ENCODE data around the gene RAB36.

RAB36 gene

DNA sequence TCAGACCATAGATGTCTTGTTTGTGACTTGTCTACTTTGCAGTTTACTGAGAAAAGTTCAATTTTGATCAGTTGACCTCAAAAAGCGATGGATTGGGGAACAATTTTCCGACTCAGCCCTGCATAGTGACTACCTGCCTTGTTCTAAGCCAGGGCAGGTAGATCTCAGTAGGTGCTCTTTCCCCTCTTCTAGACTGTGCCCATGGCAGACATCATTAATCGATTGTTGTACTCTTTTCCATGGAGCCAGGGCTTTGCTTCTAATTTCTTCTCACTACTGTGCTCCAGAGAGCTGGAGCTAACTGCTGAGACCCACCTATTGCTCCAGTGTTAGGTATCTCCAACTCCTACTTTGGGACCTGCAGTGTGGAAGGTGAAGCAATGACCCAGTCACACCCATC, 9.9 kb downstream of the RAB36 start:
- TF ChIP-seq CREB1 (IDR thresholded peaks at IDR 0.05; ENCODE audit: low read depth) (no peak), FOXM1 (IDR thresholded peaks at IDR 0.05; ENCODE audit: borderline replicate concordance, low read depth) (no peak), TCF12 (IDR thresholded peaks at IDR 0.05; ENCODE audit: low read depth) (no peak), CEBPB (IDR thresholded peaks at IDR 0.05) (no peak), EGR1 (IDR thresholded peaks at IDR 0.05) (no peak), YY1 (IDR thresholded peaks at IDR 0.05; ENCODE audit: low read depth) (no peak), NFIC (IDR thresholded peaks at IDR 0.05) (no peak)

- no peak for TF ChIP-seq TAF1 (IDR thresholded peaks at IDR 0.05; ENCODE audit: low read depth)
- TF ChIP-seq TCF12 (IDR thresholded peaks at IDR 0.05; ENCODE audit: low read depth): no peak
- no peak for TF ChIP-seq NFIC (IDR thresholded peaks at IDR 0.05)
- TF ChIP-seq, protein P1, sequence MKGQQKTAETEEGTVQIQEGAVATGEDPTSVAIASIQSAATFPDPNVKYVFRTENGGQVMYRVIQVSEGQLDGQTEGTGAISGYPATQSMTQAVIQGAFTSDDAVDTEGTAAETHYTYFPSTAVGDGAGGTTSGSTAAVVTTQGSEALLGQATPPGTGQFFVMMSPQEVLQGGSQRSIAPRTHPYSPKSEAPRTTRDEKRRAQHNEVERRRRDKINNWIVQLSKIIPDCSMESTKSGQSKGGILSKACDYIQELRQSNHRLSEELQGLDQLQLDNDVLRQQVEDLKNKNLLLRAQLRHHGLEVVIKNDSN (IDR thresholded peaks at IDR 0.05): no peak
- TF ChIP-seq EGR1 (IDR thresholded peaks at IDR 0.05): no peak
- TF ChIP-seq FOXM1 (IDR thresholded peaks at IDR 0.05; ENCODE audit: borderline replicate concordance, low read depth): no peak
- TF ChIP-seq REST (IDR thresholded peaks at IDR 0.05; ENCODE audit: low read depth): no peak
- no peak for TF ChIP-seq RAD21 (IDR thresholded peaks at IDR 0.05; ENCODE audit: low read depth)
- TF ChIP-seq YY1 (IDR thresholded peaks at IDR 0.05; ENCODE audit: low read depth): no peak
- TF ChIP-seq, protein P2, sequence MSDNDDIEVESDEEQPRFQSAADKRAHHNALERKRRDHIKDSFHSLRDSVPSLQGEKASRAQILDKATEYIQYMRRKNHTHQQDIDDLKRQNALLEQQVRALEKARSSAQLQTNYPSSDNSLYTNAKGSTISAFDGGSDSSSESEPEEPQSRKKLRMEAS (IDR thresholded peaks at IDR 0.05): no peak
- no peak for TF ChIP-seq TEAD4 (IDR thresholded peaks at IDR 0.05)
- TF ChIP-seq CREB1 (IDR thresholded peaks at IDR 0.05; ENCODE audit: low read depth): no peak
- TF ChIP-seq CEBPB (IDR thresholded peaks at IDR 0.05): no peak
- no peak for TF ChIP-seq ZBTB7A (IDR thresholded peaks at IDR 0.05; ENCODE audit: low read depth)
Measured at GRCh38 chr22:23155831-23156230, 10.6 kb downstream of the RAB36 start.

DNA sequence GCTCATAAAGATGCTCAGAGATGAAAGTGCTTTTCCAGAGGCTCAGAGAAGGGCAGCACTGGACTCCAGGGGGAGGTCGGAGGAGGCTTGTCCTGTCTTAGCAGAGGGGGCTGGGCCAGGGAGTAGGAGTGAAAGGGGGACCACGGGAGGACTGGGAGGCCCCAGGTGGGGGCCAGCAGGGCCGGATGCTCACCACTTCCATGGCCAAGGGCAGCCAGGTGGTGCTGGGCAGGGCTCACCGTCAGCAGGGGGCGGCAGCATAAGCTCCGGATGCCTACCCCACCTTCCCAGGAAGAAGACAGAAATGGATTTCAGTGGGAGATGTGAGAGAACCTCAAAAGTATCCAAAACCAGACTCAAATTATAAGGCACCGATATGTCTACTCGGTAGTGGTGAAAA, 11.0 kb downstream of the RAB36 start:
- TF ChIP-seq ZBTB7A (IDR thresholded peaks at IDR 0.05; ENCODE audit: low read depth) (no peak), FOXM1 (IDR thresholded peaks at IDR 0.05; ENCODE audit: borderline replicate concordance, low read depth) (no peak), REST (IDR thresholded peaks at IDR 0.05; ENCODE audit: low read depth) (no peak), CEBPB (IDR thresholded peaks at IDR 0.05) (no peak), RAD21 (IDR thresholded peaks at IDR 0.05; ENCODE audit: low read depth) (no peak), TAF1 (IDR thresholded peaks at IDR 0.05; ENCODE audit: low read depth) (no peak), YY1 (IDR thresholded peaks at IDR 0.05; ENCODE audit: low read depth) (no peak), EP300 (IDR thresholded peaks at IDR 0.05; ENCODE audit: borderline replicate concordance) (no peak)
- TF ChIP-seq, protein P1 (IDR thresholded peaks at IDR 0.05): no peak
- TF ChIP-seq, protein P2 (IDR thresholded peaks at IDR 0.05): no peak

GRCh38 chr22:23157560-23158515, 12.6 kb downstream of the RAB36 start:
- TF ChIP-seq RAD21 (IDR thresholded peaks at IDR 0.05; ENCODE audit: low read depth) (no peak), ZBTB7A (IDR thresholded peaks at IDR 0.05; ENCODE audit: low read depth) (no peak), CREB1 (IDR thresholded peaks at IDR 0.05; ENCODE audit: low read depth) (no peak), CEBPB (IDR thresholded peaks at IDR 0.05) (no peak), EGR1 (IDR thresholded peaks at IDR 0.05) (no peak), EP300 (IDR thresholded peaks at IDR 0.05; ENCODE audit: borderline replicate concordance) (no peak), YY1 (IDR thresholded peaks at IDR 0.05; ENCODE audit: low read depth) (no peak), TCF12 (IDR thresholded peaks at IDR 0.05; ENCODE audit: low read depth) (no peak), TAF1 (IDR thresholded peaks at IDR 0.05; ENCODE audit: low read depth) (no peak), REST (IDR thresholded peaks at IDR 0.05; ENCODE audit: low read depth) (no peak), NFIC (IDR thresholded peaks at IDR 0.05) (no peak), FOXM1 (IDR thresholded peaks at IDR 0.05; ENCODE audit: borderline replicate concordance, low read depth) (no peak), TEAD4 (IDR thresholded peaks at IDR 0.05) (no peak)
- TF ChIP-seq, protein P1 (IDR thresholded peaks at IDR 0.05): no peak
- TF ChIP-seq, protein P2 (IDR thresholded peaks at IDR 0.05): no peak
